IMR-90 (cell line): ENCODE measurements around the gene RIPK4. TPM values are rescaled to one million over a fixed set of nuclear protein-coding genes. Genes with fewer than 3 reads are reported as not detected.
A peak's percentile ranks its signal among the peaks of the same experiment; 100 is the strongest.

Experiments used
- ATAC-seq: fragments of 200-7000 bp; cut with Tn5 transposase; 2 replicates; pipeline ENCODE4 v1.9.1; 2020; ENCODE audit warnings: low read depth, mild to moderate bottlenecking, moderate library complexity
- BruUV-seq: library from RNA; stranded (reverse); fragments of 400-500 nt; replicated peaks from 2 replicates; lab custom pipeline; 2021; lab: Mats Ljungman, UMichigan
- CTCF ChIA-PET: fragments of 300-600 bp; formaldehyde crosslinking; extraction: SDS; loops from one replicate; lab custom pipeline; 2021; ENCODE audit warnings: antibody characterized with exemption; lab: Yijun Ruan, JAX
- POLR2A ChIA-PET: fragments of 300-600 bp; sonication (Branson Sonifier 250); formaldehyde crosslinking; loops from one replicate; lab custom pipeline; 2022; ENCODE audit warnings: antibody characterized with exemption; ENCODE audit not compliant: unreplicated experiment; lab: Charles Lee
- DNase-seq: peaks from one replicate; pipeline ENCODE4 v3.0.0; 2013
- H2AFZ ChIP-seq: replicated peaks from 2 replicates; pipeline ENCODE3; 2013; ENCODE audit warnings: low read length, mild to moderate bottlenecking; ENCODE audit not compliant: poor library complexity
- H2AK5ac ChIP-seq: 2 replicates; pipeline ENCODE4 v1.6.1; 2013; ENCODE audit warnings: low read depth, low read length, inconsistent platforms
- H2AK9ac ChIP-seq: replicated peaks from 2 replicates; pipeline ENCODE3; 2013; ENCODE audit warnings: mild to moderate bottlenecking, low read depth, low read length, moderate library complexity; ENCODE audit not compliant: poor library complexity
- H2BK120ac ChIP-seq: 2 replicates; pipeline ENCODE4 v1.6.1; 2013; ENCODE audit warnings: low read depth, low read length, inconsistent platforms
- H2BK15ac ChIP-seq: 3 replicates; pipeline ENCODE4 v1.6.1; 2013; ENCODE audit warnings: low read depth, low read length, inconsistent platforms
- H2BK20ac ChIP-seq: 2 replicates; pipeline ENCODE4 v1.6.1; 2013; ENCODE audit warnings: low read depth, mild to moderate bottlenecking, inconsistent platforms, low read length, moderate library complexity
- H2BK5ac ChIP-seq: 2 replicates; pipeline ENCODE4 v1.6.1; 2013; ENCODE audit warnings: mild to moderate bottlenecking, low read depth, low read length, inconsistent platforms; ENCODE audit not compliant: poor library complexity, severe bottlenecking
- H3K14ac ChIP-seq: replicated peaks from 2 replicates; pipeline ENCODE4 v1.6.1; 2013; ENCODE audit warnings: low read depth, low read length, inconsistent platforms
- H3K18ac ChIP-seq: 2 replicates; pipeline ENCODE4 v1.6.1; 2013; ENCODE audit warnings: low read depth, low read length, control low read depth
- H3K23ac ChIP-seq: 2 replicates; pipeline ENCODE4 v1.6.1; 2013; ENCODE audit warnings: low read depth, low read length, inconsistent platforms
- H3K27ac ChIP-seq: 2 replicates; pipeline ENCODE4 v1.5.1; 2013; ENCODE audit warnings: mild to moderate bottlenecking, control low read depth, low read length; ENCODE audit not compliant: insufficient read depth
- H3K27me3 ChIP-seq: 2 replicates; pipeline ENCODE4 v1.6.1; 2013; ENCODE audit warnings: low read length; ENCODE audit not compliant: control insufficient read depth, insufficient read depth
- H3K36me3 ChIP-seq: 2 replicates; pipeline ENCODE4 v1.6.1; 2013; ENCODE audit warnings: low read length, mixed read lengths; ENCODE audit not compliant: control insufficient read depth, insufficient read depth
- H3K4ac ChIP-seq: 2 replicates; pipeline ENCODE4 v1.6.1; 2013; ENCODE audit warnings: low read depth, low read length, inconsistent platforms
- H3K4me1 ChIP-seq: 2 replicates; pipeline ENCODE4 v1.6.1; 2013; ENCODE audit warnings: low read length, mixed read lengths; ENCODE audit not compliant: control insufficient read depth, insufficient read depth
- H3K4me2 ChIP-seq: 2 replicates; pipeline ENCODE4 v1.6.1; 2013; ENCODE audit warnings: low read depth, mild to moderate bottlenecking, control low read depth, low read length, moderate library complexity
- H3K4me3 ChIP-seq: 2 replicates; pipeline ENCODE4 v1.5.1; 2013; ENCODE audit warnings: low read depth, mild to moderate bottlenecking, control low read depth, low read length, moderate library complexity; ENCODE audit not compliant: insufficient read depth
- H3K56ac ChIP-seq: 2 replicates; pipeline ENCODE4 v1.6.1; 2013; ENCODE audit warnings: low read length, inconsistent platforms; ENCODE audit not compliant: insufficient read depth; ENCODE audit errors: extremely low read depth
- H3K79me1 ChIP-seq, 2 experiments: 2 replicates each; pipeline ENCODE4 v1.6.1; 2013; ENCODE audit warnings: low read length in 2 of 2, inconsistent platforms in 1 of 2, low read depth in 1 of 2
- H3K9ac ChIP-seq: 2 replicates; pipeline ENCODE4 v1.6.1; 2013; ENCODE audit warnings: low read depth, low read length, control low read depth
- H3K9me1 ChIP-seq: 2 replicates; pipeline ENCODE4 v1.6.1; 2013; ENCODE audit warnings: low read length, inconsistent platforms; ENCODE audit not compliant: insufficient read depth
- H3K9me3 ChIP-seq: 2 replicates; pipeline ENCODE4 v1.6.1; 2013; ENCODE audit warnings: low read length; ENCODE audit not compliant: control insufficient read depth, insufficient read depth
- H4K20me1 ChIP-seq: 2 replicates; pipeline ENCODE4 v1.6.1; 2013; ENCODE audit warnings: low read length, inconsistent platforms; ENCODE audit not compliant: insufficient read depth
- H4K5ac ChIP-seq: 2 replicates; pipeline ENCODE4 v1.6.1; 2013; ENCODE audit warnings: mild to moderate bottlenecking, low read depth, low read length, control low read depth
- H4K8ac ChIP-seq, 2 experiments: 2 replicates each; pipeline ENCODE4 v1.6.1; 2013; ENCODE audit warnings: low read depth in 2 of 2, low read length in 2 of 2, control low read depth in 1 of 2, inconsistent platforms in 1 of 2
- H4K91ac ChIP-seq: 2 replicates; pipeline ENCODE4 v1.6.1; 2013; ENCODE audit warnings: low read depth, low read length, inconsistent platforms; ENCODE audit not compliant: insufficient read depth
- MAFK ChIP-seq: IDR thresholded peaks from 2 replicates; pipeline ENCODE4 v1.6.1; 2012; ENCODE audit warnings: low read depth, low read length, improper control_type of control experiment
- RCOR1 ChIP-seq: IDR thresholded peaks from 2 replicates; pipeline ENCODE4 v1.6.1; 2012; ENCODE audit warnings: mild to moderate bottlenecking, low read length, improper control_type of control experiment; ENCODE audit not compliant: insufficient replicate concordance
- RFX5 ChIP-seq: IDR thresholded peaks from 2 replicates; pipeline ENCODE4 v1.8.0; 2012; ENCODE audit warnings: low read depth, mild to moderate bottlenecking, low read length, moderate library complexity
- WGBS, 2 experiments: methylation state at CpG; one replicate each; pipeline versions ENCODE4 v1.1.5 to v1.1.7; 2013; ENCODE audit warnings: missing lambda C conversion rate in 2 of 2; ENCODE audit not compliant: insufficient read length in 1 of 2; ENCODE audit errors: extremely low coverage in 2 of 2; 5-methylcytosine and 5-hydroxymethylcytosine counted together
- dilution Hi-C: fragments of 300-500 bp; cut with HindIII; formaldehyde crosslinking; loops from one replicate; pipeline ENCODE4 v1.14.3; 2018; ENCODE audit warnings: low sequenced_read_pairs; ENCODE audit not compliant: unreplicated experiment
- in situ Hi-C: fragments of 300-500 bp; cut with MboI; formaldehyde crosslinking; loops from 3 replicates; pipeline ENCODE4 v1.14.3; 2019; ENCODE audit warnings: low sequenced_read_pairs, inconsistent platforms, mixed read lengths
- intact Hi-C: fragments of 100-400 bp; cut with micrococcal nuclease; formaldehyde crosslinking; loops from 2 replicates; pipeline ENCODE4 v1.10.0; 2022
- polyA plus RNA-seq, 3 experiments: library from polyadenylated mRNA; depleted of rRNA; stranded (reverse); fragments of >200 nt; gene quantifications; 2 replicates each; pipeline ENCODE4 v1.2.3, GENCODE V29; 2012; ENCODE audit warnings: low replicate concordance in 1 of 3
- total RNA-seq: library from RNA; depleted of rRNA; stranded (reverse); fragments of >200 nt; gene quantifications from 2 replicates; pipeline ENCODE4 v1.2.3, GENCODE V29; 2012
- TF ChIP-seq, protein P1 (sequence below): fragments of 150-350 bp; IDR thresholded peaks from 2 replicates; pipeline ENCODE4 v1.6.1; 2017; ENCODE audit warnings: mild to moderate bottlenecking, antibody characterized with exemption, low read length, low read depth

The RIPK4 gene
- total and polyA plus RNA-seq, 2 of the 4 experiments (the other 2 are of a cell fraction) = under 0.01 to 0.03 TPM

DNA sequence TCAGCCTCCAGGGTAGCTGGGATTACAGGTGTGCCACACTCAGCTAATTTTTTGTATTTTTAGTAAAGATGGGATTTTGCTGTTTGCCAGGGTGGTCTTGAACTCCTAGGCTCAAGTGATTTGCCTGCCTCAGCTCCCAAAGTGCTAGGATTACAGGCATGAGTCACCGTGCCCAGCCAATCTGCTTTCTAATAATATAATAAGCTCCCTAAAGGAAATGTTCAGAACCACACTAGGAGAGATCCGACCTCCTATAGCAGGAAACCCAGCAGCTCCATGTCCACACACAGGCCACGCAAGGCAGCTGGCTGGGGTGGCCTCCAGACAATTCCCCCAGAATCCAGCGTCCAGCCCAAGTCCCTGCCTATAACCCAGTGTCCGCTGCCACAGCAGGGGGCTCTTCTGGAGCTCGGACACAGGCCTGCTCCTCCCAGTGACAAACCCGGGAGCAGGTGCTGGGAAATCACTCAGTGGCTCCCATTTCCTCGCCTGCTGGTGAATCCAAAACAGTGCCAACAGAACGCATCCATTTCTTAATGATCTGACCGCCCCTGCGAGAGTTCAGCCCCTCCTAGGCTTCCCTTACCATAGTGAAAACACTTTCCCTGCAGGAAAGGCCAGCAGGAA lies 7.5 kb downstream of the RIPK4 start:
- ChIA-PET CTCF (no interaction called here), POLR2A (no interaction called here)
- Histone ChIP-seq H3K27me3 (peaks cover 47% of the 10 kb centered on the region), H3K14ac (no peak overlapping the region), H3K23ac (no peak overlapping the region), H2AK5ac (no peak overlapping the region), H3K4me2 (no peak overlapping the region), H3K9me3 (no peaks in the 10 kb centered on the region), H3K4me3 (no peak overlapping the region), H2AK9ac (no peak overlapping the region), H3K9me1 (peaks cover 4% of the 10 kb centered on the region; the same call in 1 of the 2 replicates), H2BK5ac (no peak overlapping the region), H4K5ac (no peak overlapping the region), H3K4me1 (peaks cover 2% of the 10 kb centered on the region; the same call in 1 of the 2 replicates), H3K36me3 (no peaks in the 10 kb centered on the region), H3K27ac (no peak overlapping the region), H4K20me1 (no peaks in the 10 kb centered on the region), H2BK15ac (no peak overlapping the region), H3K79me1 (no peaks in the 10 kb centered on the region), H2BK120ac (no peak overlapping the region), H3K9ac (no peak overlapping the region), H3K56ac (no peak overlapping the region), H2AFZ (no peak overlapping the region), H4K8ac (no peak overlapping the region), H4K91ac (no peak overlapping the region), H2BK20ac (no peak overlapping the region), H3K4ac (no peak overlapping the region), H3K18ac (no peak overlapping the region)
- DNase-seq (no peak), ATAC-seq (peak; percentile 40; the same call in 1 of the 2 replicates)
- intact Hi-C loops (no loop called here), dilution Hi-C loops (no loop called here), in situ Hi-C loops (no loop called here)
- 72% methylated on average over 4 of the region's 11 CpGs; no CpG with 5 or more reads in 1 of the 2 experiments for WGBS, 2 experiments
- BruUV-seq = no TSS peak
- TF ChIP-seq RCOR1 (no peak), MAFK (no peak), RFX5 (no peak)
- TF ChIP-seq, protein P1, sequence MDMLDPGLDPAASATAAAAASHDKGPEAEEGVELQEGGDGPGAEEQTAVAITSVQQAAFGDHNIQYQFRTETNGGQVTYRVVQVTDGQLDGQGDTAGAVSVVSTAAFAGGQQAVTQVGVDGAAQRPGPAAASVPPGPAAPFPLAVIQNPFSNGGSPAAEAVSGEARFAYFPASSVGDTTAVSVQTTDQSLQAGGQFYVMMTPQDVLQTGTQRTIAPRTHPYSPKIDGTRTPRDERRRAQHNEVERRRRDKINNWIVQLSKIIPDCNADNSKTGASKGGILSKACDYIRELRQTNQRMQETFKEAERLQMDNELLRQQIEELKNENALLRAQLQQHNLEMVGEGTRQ = no peak
